Testis (tissue), 2 donors: Measurements from ENCODE around the gene HLA-DOB.

ENCODE experiments used
- POLR2A ChIP-seq: fragments of 450-650 bp; IDR thresholded peaks from one replicate; pipeline ENCODE4 v1.6.1; 2017; ENCODE audit warnings: antibody characterized with exemption, mild to moderate bottlenecking, moderate library complexity
- TF ChIP-seq, protein P1 (sequence below), 3 experiments: fragments of 450-650 bp in 2 of 3; fragments of 200-600 bp in 1 of 3; sonication (generic) in 1 of 3; IDR thresholded peaks; one replicate each; pipeline ENCODE4 v1.5.1; 2016 to 2019; ENCODE audit warnings: antibody characterized with exemption in 3 of 3, mild to moderate bottlenecking in 2 of 3, moderate library complexity in 1 of 3

DNA sequence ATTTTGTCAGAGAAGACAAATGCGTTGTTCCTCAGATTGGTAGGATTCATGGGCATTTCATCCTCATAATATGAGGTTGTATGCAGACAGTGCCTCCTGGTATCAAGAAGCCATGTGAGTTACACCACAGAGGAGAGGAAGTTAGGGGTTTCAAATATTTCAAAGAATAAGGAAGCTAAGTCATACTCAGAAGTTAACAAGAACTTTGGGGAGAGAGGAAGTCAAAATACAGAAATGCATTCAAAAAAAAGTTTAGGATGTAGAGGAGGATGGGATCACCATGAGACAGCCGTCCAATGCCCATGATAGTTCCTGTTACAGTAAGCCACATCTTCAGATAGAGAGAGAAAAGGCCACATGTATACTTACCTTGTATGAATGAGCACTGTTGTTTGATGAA is 22.3 kb downstream of the HLA-DOB start:
- TF ChIP-seq, protein P1, sequence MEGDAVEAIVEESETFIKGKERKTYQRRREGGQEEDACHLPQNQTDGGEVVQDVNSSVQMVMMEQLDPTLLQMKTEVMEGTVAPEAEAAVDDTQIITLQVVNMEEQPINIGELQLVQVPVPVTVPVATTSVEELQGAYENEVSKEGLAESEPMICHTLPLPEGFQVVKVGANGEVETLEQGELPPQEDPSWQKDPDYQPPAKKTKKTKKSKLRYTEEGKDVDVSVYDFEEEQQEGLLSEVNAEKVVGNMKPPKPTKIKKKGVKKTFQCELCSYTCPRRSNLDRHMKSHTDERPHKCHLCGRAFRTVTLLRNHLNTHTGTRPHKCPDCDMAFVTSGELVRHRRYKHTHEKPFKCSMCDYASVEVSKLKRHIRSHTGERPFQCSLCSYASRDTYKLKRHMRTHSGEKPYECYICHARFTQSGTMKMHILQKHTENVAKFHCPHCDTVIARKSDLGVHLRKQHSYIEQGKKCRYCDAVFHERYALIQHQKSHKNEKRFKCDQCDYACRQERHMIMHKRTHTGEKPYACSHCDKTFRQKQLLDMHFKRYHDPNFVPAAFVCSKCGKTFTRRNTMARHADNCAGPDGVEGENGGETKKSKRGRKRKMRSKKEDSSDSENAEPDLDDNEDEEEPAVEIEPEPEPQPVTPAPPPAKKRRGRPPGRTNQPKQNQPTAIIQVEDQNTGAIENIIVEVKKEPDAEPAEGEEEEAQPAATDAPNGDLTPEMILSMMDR (IDR thresholded peaks at IDR 0.05): no peak
- no peak for TF ChIP-seq POLR2A
